Cardiac muscle cell (in vitro differentiated cells and primary cell): Measurements from ENCODE around the gene PXYLP1. TPM values are rescaled to one million over a fixed set of nuclear protein-coding genes. Genes with fewer than 3 reads are reported as not detected.

Experiments
- DNase-seq, 2 donors: peaks; one replicate each; pipeline versions ENCODE4 v3.0.0 to v3.0.0-alpha.2; 2010 to 2017; ENCODE audit warnings: low read depth in 1 of 2, low spot score in 1 of 2
- H3K27ac ChIP-seq: fragments of 200-600 bp; sonication (generic); 2 replicates; pipeline ENCODE4 v1.5.1; 2016
- H3K27me3 ChIP-seq: fragments of 200-600 bp; sonication (generic); 2 replicates; pipeline ENCODE4 v1.6.0; 2016; ENCODE audit warnings: control low read depth
- H3K36me3 ChIP-seq: fragments of 200-600 bp; sonication (generic); 2 replicates; pipeline ENCODE4 v1.5.1; 2016; ENCODE audit warnings: control low read depth
- H3K4me1 ChIP-seq: fragments of 200-600 bp; sonication (generic); 2 replicates; pipeline ENCODE4 v1.8.1; 2017; ENCODE audit warnings: low read depth, mild to moderate bottlenecking, mixed run types
- H3K4me3 ChIP-seq: fragments of 200-600 bp; sonication (generic); 2 replicates; pipeline ENCODE4 v1.5.1; 2016; ENCODE audit warnings: mild to moderate bottlenecking
- H3K9me3 ChIP-seq: fragments of 200-600 bp; sonication (generic); 2 replicates; pipeline ENCODE4 v1.5.1; 2017; ENCODE audit warnings: low read depth, mild to moderate bottlenecking, control low read depth
- CTCF ChIP-seq: IDR thresholded peaks from 2 replicates; pipeline ENCODE4 v1.5.1; 2012; ENCODE audit warnings: low read depth, mild to moderate bottlenecking, low read length
- polyA plus RNA-seq: library from polyadenylated mRNA; unstranded; fragments of >200 nt; fragmentation: Nextera tagmentation; extraction: Ambion mirVana; gene quantifications from 2 replicates; pipeline ENCODE4 v1.2.1, GENCODE V29; 2016
- total RNA-seq: library from RNA; depleted of rRNA; stranded (reverse); fragments of >200 nt; gene quantifications from 2 replicates; pipeline ENCODE4 v1.2.3, GENCODE V29; 2016

PXYLP1 gene
- total and polyA plus RNA-seq, 2 experiments from 2014 or later: 11.0 to 24.3 TPM

- H3K27ac ChIP-seq: no peak overlapping the region
- TF ChIP-seq CTCF: no peak
- H3K9me3 ChIP-seq: peaks cover 4% of the 10 kb centered on the region
- H3K4me3 ChIP-seq: no peak overlapping the region
- no peak for DNase-seq
- no peaks in the 10 kb centered on the region for H3K36me3 ChIP-seq
- H3K4me1 ChIP-seq: no peaks in the 10 kb centered on the region
- H3K27me3 ChIP-seq: no peaks in the 10 kb centered on the region
These were observed 88.9 kb downstream of the PXYLP1 start for GRCh38 chr3:141320399-141321108.

- no peak overlapping the region for H3K4me3 ChIP-seq
- no peaks in the 10 kb centered on the region for H3K4me1 ChIP-seq
- no peaks in the 10 kb centered on the region for H3K27me3 ChIP-seq
- TF ChIP-seq CTCF: no peak
- no peaks in the 10 kb centered on the region for H3K36me3 ChIP-seq
- peaks cover 4% of the 10 kb centered on the region for H3K9me3 ChIP-seq
- H3K27ac ChIP-seq: no peak overlapping the region
- peak in 1 of 2 donors; percentile 31 for DNase-seq
These were observed 89.5 kb downstream of the PXYLP1 start for GRCh38 chr3:141321109-141321497.

- no peak overlapping the region for H3K4me3 ChIP-seq
- H3K9me3 ChIP-seq: no peaks in the 10 kb centered on the region
- H3K4me1 ChIP-seq: no peaks in the 10 kb centered on the region
- DNase-seq: no peak
- H3K27ac ChIP-seq: no peak overlapping the region
- no peaks in the 10 kb centered on the region for H3K27me3 ChIP-seq
- no peak for TF ChIP-seq CTCF
- H3K36me3 ChIP-seq: no peaks in the 10 kb centered on the region
These were observed 92.5 kb downstream of the PXYLP1 start for GRCh38 chr3:141323936-141324704.

GRCh38 chr3:141326123-141326522, 94.5 kb downstream of the PXYLP1 start:
- no peak for DNase-seq
- Histone ChIP-seq H3K27ac (no peak overlapping the region), H3K27me3 (no peaks in the 10 kb centered on the region), H3K4me3 (no peak overlapping the region), H3K4me1 (no peaks in the 10 kb centered on the region), H3K36me3 (no peaks in the 10 kb centered on the region), H3K9me3 (no peaks in the 10 kb centered on the region)
- TF ChIP-seq CTCF: no peak

GRCh38 chr3:141326626-141327025, 95.0 kb downstream of the PXYLP1 start:
- Histone ChIP-seq H3K4me3 (no peak overlapping the region), H3K9me3 (no peaks in the 10 kb centered on the region), H3K36me3 (no peaks in the 10 kb centered on the region), H3K4me1 (peaks cover 2% of the 10 kb centered on the region), H3K27ac (no peak overlapping the region), H3K27me3 (no peaks in the 10 kb centered on the region)
- no peak for TF ChIP-seq CTCF
- peak in 1 of 2 donors; percentile 46 for DNase-seq
